HEK293 (cell line): ENCODE results near the gene MRPL39.

Experiments used
- HOXD13 ChIP-seq: sonication (generic); formaldehyde crosslinking; IDR thresholded peaks from 2 replicates; pipeline ENCODE4 v1.8.0; 2022; ENCODE audit warnings: missing genetic modification reagents, borderline replicate concordance
- KLF8 ChIP-seq: fragments of 450-650 bp; formaldehyde crosslinking; IDR thresholded peaks from 2 replicates; pipeline ENCODE4 v1.5.1; 2016; ENCODE audit warnings: missing biosample characterization, missing genetic modification characterization
- MYNN ChIP-seq: fragments of 450-650 bp; formaldehyde crosslinking; IDR thresholded peaks from 2 replicates; pipeline ENCODE4 v1.5.1; 2016; ENCODE audit warnings: missing biosample characterization, missing genetic modification characterization, borderline replicate concordance
- ZBTB11 ChIP-seq: fragments of 450-650 bp; formaldehyde crosslinking; conservative IDR thresholded peaks from 2 replicates; pipeline ENCODE4 v1.5.1; 2016; ENCODE audit warnings: low read depth, missing biosample characterization, missing genetic modification characterization
- ZFP3 ChIP-seq: fragments of 450-650 bp; formaldehyde crosslinking; IDR thresholded peaks from 2 replicates; pipeline ENCODE4 v1.5.1; 2016; ENCODE audit warnings: low read depth, missing biosample characterization, missing genetic modification characterization
- ZNF138 ChIP-seq: fragments of 450-650 bp; formaldehyde crosslinking; IDR thresholded peaks from 2 replicates; pipeline ENCODE4 v1.5.1; 2016; ENCODE audit warnings: missing biosample characterization, missing genetic modification characterization, borderline replicate concordance
- ZNF23 ChIP-seq: fragments of 450-650 bp; formaldehyde crosslinking; IDR thresholded peaks from 2 replicates; pipeline ENCODE4 v1.5.1; 2016; ENCODE audit warnings: missing biosample characterization, missing genetic modification characterization, borderline replicate concordance
- ZNF280D ChIP-seq: fragments of 450-650 bp; formaldehyde crosslinking; IDR thresholded peaks from 2 replicates; pipeline ENCODE4 v1.5.1; 2016; ENCODE audit warnings: missing biosample characterization, missing genetic modification characterization
- ZNF341 ChIP-seq: fragments of 450-650 bp; formaldehyde crosslinking; IDR thresholded peaks from 2 replicates; pipeline ENCODE4; 2016; ENCODE audit warnings: low read depth, missing biosample characterization, missing genetic modification characterization
- ZNF416 ChIP-seq: fragments of 450-650 bp; formaldehyde crosslinking; IDR thresholded peaks from 2 replicates; pipeline ENCODE4 v1.5.1; 2016; ENCODE audit warnings: missing biosample characterization, missing genetic modification characterization
- ZNF48 ChIP-seq: fragments of 450-650 bp; formaldehyde crosslinking; IDR thresholded peaks from 2 replicates; pipeline ENCODE4 v1.5.1; 2016; ENCODE audit warnings: missing biosample characterization, missing genetic modification characterization
- ZNF514 ChIP-seq: fragments of 450-650 bp; formaldehyde crosslinking; IDR thresholded peaks from 2 replicates; pipeline ENCODE4 v1.5.1; 2016; ENCODE audit warnings: missing biosample characterization, missing genetic modification characterization
- ZNF530 ChIP-seq: fragments of 450-650 bp; formaldehyde crosslinking; IDR thresholded peaks from 2 replicates; pipeline ENCODE4 v1.5.1; 2016; ENCODE audit warnings: low read depth, missing biosample characterization, missing genetic modification characterization
- ZNF629 ChIP-seq: fragments of 450-650 bp; formaldehyde crosslinking; IDR thresholded peaks from 2 replicates; pipeline ENCODE4 v1.5.1; 2017; ENCODE audit warnings: missing biosample characterization, missing genetic modification characterization
- ZNF707 ChIP-seq: fragments of 450-650 bp; formaldehyde crosslinking; IDR thresholded peaks from 2 replicates; pipeline ENCODE4 v1.5.1; 2016; ENCODE audit warnings: missing biosample characterization, missing genetic modification characterization
- ZNF76 ChIP-seq: fragments of 450-650 bp; formaldehyde crosslinking; IDR thresholded peaks from 2 replicates; pipeline ENCODE4; 2016; ENCODE audit warnings: low read depth, missing biosample characterization, missing genetic modification characterization, borderline replicate concordance
- ZSCAN16 ChIP-seq: fragments of 450-650 bp; formaldehyde crosslinking; IDR thresholded peaks from 2 replicates; pipeline ENCODE4 v1.5.1; 2016; ENCODE audit warnings: missing biosample characterization, missing genetic modification characterization
- TF ChIP-seq, protein P1 (sequence below): fragments of 450-650 bp; formaldehyde crosslinking; IDR thresholded peaks from 2 replicates; pipeline ENCODE4 v1.5.1; 2016; ENCODE audit warnings: missing biosample characterization, missing genetic modification characterization, borderline replicate concordance
- TF ChIP-seq, protein P2 (sequence below): fragments of 450-650 bp; formaldehyde crosslinking; IDR thresholded peaks from 2 replicates; pipeline ENCODE4; 2016; ENCODE audit warnings: missing biosample characterization, missing genetic modification characterization
- TF ChIP-seq, protein P3 (sequence below): fragments of 450-650 bp; formaldehyde crosslinking; IDR thresholded peaks from 2 replicates; pipeline ENCODE4 v1.5.1; 2017; ENCODE audit warnings: missing biosample characterization, missing genetic modification characterization
- TF ChIP-seq, protein P4 (sequence below): fragments of 450-650 bp; formaldehyde crosslinking; IDR thresholded peaks from 2 replicates; pipeline ENCODE4 v1.5.1; 2016; ENCODE audit warnings: missing biosample characterization, missing genetic modification characterization

Gene MRPL39

GRCh38 chr21:25607151-25608043 lies at the start of gene MRPL39 (continued):
- TF ChIP-seq, protein P1, sequence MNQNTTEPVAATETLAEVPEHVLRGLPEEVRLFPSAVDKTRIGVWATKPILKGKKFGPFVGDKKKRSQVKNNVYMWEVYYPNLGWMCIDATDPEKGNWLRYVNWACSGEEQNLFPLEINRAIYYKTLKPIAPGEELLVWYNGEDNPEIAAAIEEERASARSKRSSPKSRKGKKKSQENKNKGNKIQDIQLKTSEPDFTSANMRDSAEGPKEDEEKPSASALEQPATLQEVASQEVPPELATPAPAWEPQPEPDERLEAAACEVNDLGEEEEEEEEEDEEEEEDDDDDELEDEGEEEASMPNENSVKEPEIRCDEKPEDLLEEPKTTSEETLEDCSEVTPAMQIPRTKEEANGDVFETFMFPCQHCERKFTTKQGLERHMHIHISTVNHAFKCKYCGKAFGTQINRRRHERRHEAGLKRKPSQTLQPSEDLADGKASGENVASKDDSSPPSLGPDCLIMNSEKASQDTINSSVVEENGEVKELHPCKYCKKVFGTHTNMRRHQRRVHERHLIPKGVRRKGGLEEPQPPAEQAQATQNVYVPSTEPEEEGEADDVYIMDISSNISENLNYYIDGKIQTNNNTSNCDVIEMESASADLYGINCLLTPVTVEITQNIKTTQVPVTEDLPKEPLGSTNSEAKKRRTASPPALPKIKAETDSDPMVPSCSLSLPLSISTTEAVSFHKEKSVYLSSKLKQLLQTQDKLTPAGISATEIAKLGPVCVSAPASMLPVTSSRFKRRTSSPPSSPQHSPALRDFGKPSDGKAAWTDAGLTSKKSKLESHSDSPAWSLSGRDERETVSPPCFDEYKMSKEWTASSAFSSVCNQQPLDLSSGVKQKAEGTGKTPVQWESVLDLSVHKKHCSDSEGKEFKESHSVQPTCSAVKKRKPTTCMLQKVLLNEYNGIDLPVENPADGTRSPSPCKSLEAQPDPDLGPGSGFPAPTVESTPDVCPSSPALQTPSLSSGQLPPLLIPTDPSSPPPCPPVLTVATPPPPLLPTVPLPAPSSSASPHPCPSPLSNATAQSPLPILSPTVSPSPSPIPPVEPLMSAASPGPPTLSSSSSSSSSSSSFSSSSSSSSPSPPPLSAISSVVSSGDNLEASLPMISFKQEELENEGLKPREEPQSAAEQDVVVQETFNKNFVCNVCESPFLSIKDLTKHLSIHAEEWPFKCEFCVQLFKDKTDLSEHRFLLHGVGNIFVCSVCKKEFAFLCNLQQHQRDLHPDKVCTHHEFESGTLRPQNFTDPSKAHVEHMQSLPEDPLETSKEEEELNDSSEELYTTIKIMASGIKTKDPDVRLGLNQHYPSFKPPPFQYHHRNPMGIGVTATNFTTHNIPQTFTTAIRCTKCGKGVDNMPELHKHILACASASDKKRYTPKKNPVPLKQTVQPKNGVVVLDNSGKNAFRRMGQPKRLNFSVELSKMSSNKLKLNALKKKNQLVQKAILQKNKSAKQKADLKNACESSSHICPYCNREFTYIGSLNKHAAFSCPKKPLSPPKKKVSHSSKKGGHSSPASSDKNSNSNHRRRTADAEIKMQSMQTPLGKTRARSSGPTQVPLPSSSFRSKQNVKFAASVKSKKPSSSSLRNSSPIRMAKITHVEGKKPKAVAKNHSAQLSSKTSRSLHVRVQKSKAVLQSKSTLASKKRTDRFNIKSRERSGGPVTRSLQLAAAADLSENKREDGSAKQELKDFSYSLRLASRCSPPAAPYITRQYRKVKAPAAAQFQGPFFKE (tag by site-specific recombination), result peak; percentile 86; the same call in 1 of the 2 replicates
- TF ChIP-seq ZNF629 (peak; percentile 77), ZNF280D (tag by site-specific recombination) (peak; percentile 76; the same call in 1 of the 2 replicates), ZNF76 (tag by site-specific recombination) (peak; percentile 88), HOXD13 (CRISPR knock-in tag) (peak; percentile 76; the same call in 1 of the 2 replicates), ZNF341 (tag by site-specific recombination) (no peak), ZNF707 (tag by site-specific recombination) (no peak), ZNF530 (tag by site-specific recombination) (no peak), MYNN (tag by site-specific recombination) (0 out of 2 replicates have a peak, but pooled peaks have one; percentile 19), ZNF138 (tag by site-specific recombination) (no peak), ZSCAN16 (tag by site-specific recombination) (0 out of 2 replicates have a peak, but pooled peaks have one; percentile 20), KLF8 (tag by site-specific recombination) (peak; percentile 100), ZNF514 (tag by site-specific recombination) (no peak), ZBTB11 (tag by site-specific recombination) (peak; percentile 100), ZNF416 (tag by site-specific recombination) (no peak), ZNF23 (tag by site-specific recombination) (0 out of 2 replicates have a peak, but pooled peaks have one; percentile 20), ZNF48 (tag by site-specific recombination) (no peak), ZFP3 (tag by site-specific recombination) (no peak)
- TF ChIP-seq, protein P2, sequence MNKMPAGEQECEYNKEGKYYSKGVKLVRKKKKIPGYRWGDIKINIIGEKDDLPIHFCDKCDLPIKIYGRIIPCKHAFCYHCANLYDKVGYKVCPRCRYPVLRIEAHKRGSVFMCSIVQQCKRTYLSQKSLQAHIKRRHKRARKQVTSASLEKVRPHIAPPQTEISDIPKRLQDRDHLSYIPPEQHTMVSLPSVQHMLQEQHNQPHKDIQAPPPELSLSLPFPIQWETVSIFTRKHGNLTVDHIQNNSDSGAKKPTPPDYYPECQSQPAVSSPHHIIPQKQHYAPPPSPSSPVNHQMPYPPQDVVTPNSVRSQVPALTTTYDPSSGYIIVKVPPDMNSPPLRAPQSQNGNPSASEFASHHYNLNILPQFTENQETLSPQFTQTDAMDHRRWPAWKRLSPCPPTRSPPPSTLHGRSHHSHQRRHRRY (tag by site-specific recombination), result no peak
- TF ChIP-seq, protein P3, sequence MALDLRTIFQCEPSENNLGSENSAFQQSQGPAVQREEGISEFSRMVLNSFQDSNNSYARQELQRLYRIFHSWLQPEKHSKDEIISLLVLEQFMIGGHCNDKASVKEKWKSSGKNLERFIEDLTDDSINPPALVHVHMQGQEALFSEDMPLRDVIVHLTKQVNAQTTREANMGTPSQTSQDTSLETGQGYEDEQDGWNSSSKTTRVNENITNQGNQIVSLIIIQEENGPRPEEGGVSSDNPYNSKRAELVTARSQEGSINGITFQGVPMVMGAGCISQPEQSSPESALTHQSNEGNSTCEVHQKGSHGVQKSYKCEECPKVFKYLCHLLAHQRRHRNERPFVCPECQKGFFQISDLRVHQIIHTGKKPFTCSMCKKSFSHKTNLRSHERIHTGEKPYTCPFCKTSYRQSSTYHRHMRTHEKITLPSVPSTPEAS (tag by site-specific recombination), result peak; percentile 73
- TF ChIP-seq, protein P4, sequence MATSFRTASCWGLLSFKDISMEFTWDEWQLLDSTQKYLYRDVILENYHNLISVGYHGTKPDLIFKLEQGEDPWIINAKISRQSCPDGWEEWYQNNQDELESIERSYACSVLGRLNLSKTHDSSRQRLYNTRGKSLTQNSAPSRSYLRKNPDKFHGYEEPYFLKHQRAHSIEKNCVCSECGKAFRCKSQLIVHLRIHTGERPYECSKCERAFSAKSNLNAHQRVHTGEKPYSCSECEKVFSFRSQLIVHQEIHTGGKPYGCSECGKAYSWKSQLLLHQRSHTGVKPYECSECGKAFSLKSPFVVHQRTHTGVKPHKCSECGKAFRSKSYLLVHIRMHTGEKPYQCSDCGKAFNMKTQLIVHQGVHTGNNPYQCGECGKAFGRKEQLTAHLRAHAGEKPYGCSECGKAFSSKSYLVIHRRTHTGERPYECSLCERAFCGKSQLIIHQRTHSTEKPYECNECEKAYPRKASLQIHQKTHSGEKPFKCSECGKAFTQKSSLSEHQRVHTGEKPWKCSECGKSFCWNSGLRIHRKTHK (tag by site-specific recombination), result no peak
